Left ventricle myocardium inferior (tissue), 1 donor: ENCODE data around the gene COL11A2. TPM values are rescaled to one million over a fixed set of nuclear protein-coding genes. Genes with fewer than 3 reads are reported as not detected.
A peak's percentile ranks its signal among the peaks of the same experiment; 100 is the strongest.

Experiments
- DNase-seq: peaks from one replicate; pipeline ENCODE4 v3.0.0-alpha.2; 2020
- H3K27ac ChIP-seq: fragments of 200-600 bp; replicated peaks from 2 replicates; pipeline ENCODE4 v1.8.0; 2021
- H3K27me3 ChIP-seq: fragments of 200-600 bp; 2 replicates; pipeline ENCODE4 v1.8.0; 2021; ENCODE audit warnings: low read depth
- H3K36me3 ChIP-seq: fragments of 200-600 bp; 2 replicates; pipeline ENCODE4 v1.8.0; 2021
- H3K4me1 ChIP-seq: fragments of 200-600 bp; 2 replicates; pipeline ENCODE4 v1.8.0; 2021
- H3K4me3 ChIP-seq: fragments of 200-600 bp; 2 replicates; pipeline ENCODE4 v1.8.0; 2021; ENCODE audit warnings: mild to moderate bottlenecking, moderate library complexity
- H3K9me3 ChIP-seq: fragments of 200-600 bp; replicated peaks from 2 replicates; pipeline ENCODE4 v1.8.0; 2021
- CTCF ChIP-seq: fragments of 200-600 bp; IDR thresholded peaks from 2 replicates; pipeline ENCODE4 v1.8.0; 2021; ENCODE audit warnings: antibody characterized with exemption, mild to moderate bottlenecking, borderline replicate concordance
- intact Hi-C: fragments of 100-400 bp; cut with micrococcal nuclease; formaldehyde crosslinking; loops from one replicate; pipeline ENCODE4 v1.11.0; 2022
- total RNA-seq: library from RNA; stranded (reverse); fragmentation: NEBNext Ultra II Directional; extraction: Animal tissue kit (Norgen Biotek cat#: 25700); gene quantifications from one replicate; pipeline ENCODE4 v1.2.1, GENCODE V29; 2021
- donor health status: DM: no; HTN: yes; CAD: no; lungs with severe emphysema.

COL11A2 gene
- total RNA-seq, 1 donor from 2014 or later: 1.3 TPM

GRCh38 chr6:33124525-33124901 lies 67.8 kb downstream of the COL11A2 start:
- no peak for TF ChIP-seq CTCF
- Histone ChIP-seq H3K4me3 (no peak overlapping the region), H3K36me3 (no peaks in the 10 kb centered on the region), H3K9me3 (peaks cover 14% of the 10 kb centered on the region), H3K4me1 (no peaks in the 10 kb centered on the region), H3K27ac (no peak overlapping the region), H3K27me3 (peaks cover 16% of the 10 kb centered on the region)
- intact Hi-C loops: loop anchor here (5.0 kb wide), 1 partner anchor 123 kb away; no protein-coding TSS in a partner anchor
- no peak for DNase-seq

DNA sequence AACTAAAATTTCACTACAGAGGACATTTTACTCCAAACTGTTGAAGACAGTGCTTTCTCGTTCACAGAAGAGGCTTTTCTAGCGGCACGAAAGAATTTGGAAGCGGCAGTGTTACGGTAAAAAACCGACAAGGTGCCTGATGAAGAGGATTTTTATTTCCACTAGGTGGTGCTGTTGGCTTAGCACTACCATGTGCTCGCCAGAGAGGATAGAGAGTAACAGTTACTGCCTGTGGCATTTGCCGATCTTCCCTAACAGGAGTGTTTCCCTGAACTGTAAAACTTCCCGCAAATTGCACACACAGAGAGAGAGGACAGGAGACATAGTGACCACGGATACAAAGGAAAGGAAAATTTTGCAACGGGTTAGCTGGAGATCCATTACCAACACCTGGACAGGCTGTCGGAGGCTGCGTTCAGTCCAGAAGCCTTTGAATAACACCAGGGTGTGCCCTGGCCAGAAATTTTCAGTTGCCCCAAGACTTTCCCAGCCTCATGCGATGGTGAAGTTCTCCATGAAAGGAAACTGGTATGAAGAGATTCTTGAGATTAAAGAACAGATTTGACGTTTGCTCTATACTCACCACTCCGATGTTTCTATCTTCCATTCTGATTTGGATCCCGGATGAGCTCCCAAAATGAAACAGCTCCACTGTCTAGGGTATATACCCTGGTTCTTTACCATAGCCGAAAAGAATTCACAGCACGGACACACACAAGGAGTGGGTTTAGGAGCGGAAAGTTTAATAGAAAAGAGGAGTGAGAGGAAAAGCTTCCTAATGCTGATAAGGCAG lies 68.3 kb downstream of the COL11A2 start:
- Histone ChIP-seq H3K36me3 (no peaks in the 10 kb centered on the region), H3K27me3 (peaks cover 14% of the 10 kb centered on the region), H3K27ac (no peak overlapping the region), H3K9me3 (peaks cover 14% of the 10 kb centered on the region), H3K4me3 (no peak overlapping the region), H3K4me1 (no peaks in the 10 kb centered on the region)
- intact Hi-C loops: loop anchor here (5.0 kb wide), 1 partner anchor 123 kb away; no protein-coding TSS in a partner anchor
- no peak for DNase-seq
- peak; percentile 53 for TF ChIP-seq CTCF

- no peak for TF ChIP-seq CTCF
- Histone ChIP-seq H3K36me3 (no peaks in the 10 kb centered on the region), H3K27ac (no peak overlapping the region), H3K4me1 (no peaks in the 10 kb centered on the region), H3K9me3 (peaks cover 14% of the 10 kb centered on the region), H3K4me3 (no peak overlapping the region), H3K27me3 (peaks cover 17% of the 10 kb centered on the region)
- intact Hi-C loops: loop anchor here (5.0 kb wide), 1 partner anchor 124 kb away; no protein-coding TSS in a partner anchor
- no peak for DNase-seq
Observed at GRCh38 chr6:33123181-33123580, 69.1 kb downstream of the COL11A2 start.

- Histone ChIP-seq H3K27ac (no peak overlapping the region), H3K27me3 (peaks cover 43% of the 10 kb centered on the region), H3K4me1 (peaks cover 7% of the 10 kb centered on the region), H3K9me3 (peaks cover 14% of the 10 kb centered on the region), H3K36me3 (no peaks in the 10 kb centered on the region), H3K4me3 (no peak overlapping the region)
- no peak for TF ChIP-seq CTCF
- no peak for DNase-seq
- intact Hi-C loops: loop anchor here (5.0 kb wide), 1 partner anchor 127 kb away; no protein-coding TSS in a partner anchor
Observed at GRCh38 chr6:33120001-33120400, 72.3 kb downstream of the COL11A2 start.

GRCh38 chr6:33118525-33119123 lies 73.6 kb downstream of the COL11A2 start:
- peaks cover 7% of the 10 kb centered on the region for H3K4me1 ChIP-seq
- peaks cover 4% of the 10 kb centered on the region for H3K9me3 ChIP-seq
- DNase-seq: no peak
- TF ChIP-seq CTCF: peak; percentile 95
- peaks cover 57% of the 10 kb centered on the region for H3K27me3 ChIP-seq
- intact Hi-C loops: no loop called here
- no peak overlapping the region for H3K27ac ChIP-seq
- H3K4me3 ChIP-seq: no peak overlapping the region
- H3K36me3 ChIP-seq: no peaks in the 10 kb centered on the region
